Activated naive CD4-positive, alpha-beta T cell treated with anti-CD3 and anti-CD28 coated beads for 36 hours (primary cell): ENCODE data around the gene MAP4K5. TPM values are rescaled to one million over a fixed set of nuclear protein-coding genes. Genes with fewer than 3 reads are reported as not detected.
"Not testable (repeated sequence)": the region's sequence is repeated elsewhere in the genome, so short reads cannot be mapped to it uniquely, and the experiment has no call there.

ENCODE experiments used
- CTCF ChIA-PET: fragments of 350-600 bp; sonication (Branson Sonifier 250); formaldehyde crosslinking; loops from one replicate; lab custom pipeline; 2021; ENCODE audit warnings: antibody characterized with exemption; lab: Charles Lee
- DNase-seq: peaks from one replicate; pipeline ENCODE4 v3.0.0-alpha.2; 2020
- H3K27ac Mint-ChIP-seq: one replicate; pipeline ENCODE4 v1.8.0; 2021; ENCODE audit warnings: mild to moderate bottlenecking, mixed read lengths
- H3K27me3 Mint-ChIP-seq: one replicate; pipeline ENCODE4 v1.8.0; 2021; ENCODE audit warnings: low read depth, mixed read lengths
- H3K36me3 Mint-ChIP-seq: one replicate; pipeline ENCODE4 v1.8.0; 2021; ENCODE audit warnings: low read depth, mixed read lengths
- H3K4me1 Mint-ChIP-seq: one replicate; pipeline ENCODE4 v1.8.0; 2021; ENCODE audit warnings: low read depth, mixed read lengths
- H3K4me3 Mint-ChIP-seq: one replicate; pipeline ENCODE4 v1.8.0; 2021; ENCODE audit warnings: mild to moderate bottlenecking, moderate library complexity, mixed read lengths
- H3K9me3 Mint-ChIP-seq: one replicate; pipeline ENCODE4 v1.8.0; 2021; ENCODE audit warnings: mixed read lengths
- intact Hi-C: fragments of 100-400 bp; cut with micrococcal nuclease; formaldehyde crosslinking; loops from one replicate; pipeline ENCODE4 v1.15.1; 2023
- total RNA-seq, 2 experiments: library from RNA; stranded (reverse); gene quantifications; one replicate each; pipeline ENCODE4 v1.2.3, GENCODE V29; 2021

Gene MAP4K5
- total RNA-seq, 2 experiments from 2014 or later, result 10.2 to 11.2 TPM

- peak overlapping the region; percentile 89 for H3K27ac Mint-ChIP-seq
- H3K4me1 Mint-ChIP-seq, result peaks cover 53% of the 10 kb centered on the region
- CTCF ChIA-PET, result interaction anchor here (2.0 to 4.4 kb wide), 2 partner anchors 177 to 200 kb away, joined by 6 to 28 read pairs; no protein-coding TSS in a partner anchor
- intact Hi-C loops, result loop anchor here (1.0 to 5.0 kb wide), 16 partner anchors 68 to 1881 kb away; partner anchors contain the start of genes KLHDC2 and RPS29
- peak; percentile 87 for DNase-seq
- H3K9me3 Mint-ChIP-seq, result no peaks in the 10 kb centered on the region
- H3K27me3 Mint-ChIP-seq, result no peaks in the 10 kb centered on the region
- peaks cover 5% of the 10 kb centered on the region for H3K36me3 Mint-ChIP-seq
- no peak overlapping the region for H3K4me3 Mint-ChIP-seq
Observed at GRCh38 chr14:50520947-50521815, 11.2 kb downstream of the MAP4K5 start.

GRCh38 chr14:50516091-50516490 lies 16.3 kb downstream of the MAP4K5 start:
- H3K4me3 Mint-ChIP-seq, result no peak overlapping the region
- H3K9me3 Mint-ChIP-seq, result peaks cover 2% of the 10 kb centered on the region
- CTCF ChIA-PET, result interaction anchor here (0.6 kb wide), 1 partner anchor 114 kb away, joined by 3 read pairs; no protein-coding TSS in a partner anchor
- H3K27ac Mint-ChIP-seq, result no peak overlapping the region
- peaks cover 16% of the 10 kb centered on the region for H3K4me1 Mint-ChIP-seq
- DNase-seq, result no peak
- peaks cover 2% of the 10 kb centered on the region for H3K36me3 Mint-ChIP-seq
- H3K27me3 Mint-ChIP-seq, result no peaks in the 10 kb centered on the region
- intact Hi-C loops, result no loop called here

DNA sequence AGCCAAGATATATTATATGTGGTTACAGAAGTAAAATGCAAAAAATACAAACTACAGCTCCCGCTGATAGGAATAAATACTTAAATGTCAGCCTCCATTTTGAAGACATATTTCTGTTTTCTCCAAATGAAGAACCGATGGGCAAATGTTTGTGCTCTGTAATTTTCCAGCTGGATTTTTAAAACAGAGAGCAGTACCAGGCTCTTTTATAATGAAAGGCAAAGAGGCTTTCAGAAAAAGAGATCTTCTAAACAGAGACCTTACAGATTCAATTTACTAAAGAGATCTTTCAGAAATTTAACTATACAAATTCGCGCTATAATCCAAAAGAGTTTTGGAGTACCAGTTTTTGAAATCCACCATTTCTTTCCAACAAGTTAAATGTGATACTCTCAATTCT lies 19.9 kb downstream of the MAP4K5 start:
- CTCF ChIA-PET, result no interaction called here
- Mint-ChIP-seq H3K27me3 (no peaks in the 10 kb centered on the region), H3K4me3 (no peak overlapping the region), H3K27ac (no peak overlapping the region), H3K4me1 (peaks cover 18% of the 10 kb centered on the region), H3K9me3 (peaks cover 3% of the 10 kb centered on the region), H3K36me3 (peaks cover 4% of the 10 kb centered on the region)
- DNase-seq, result no peak
- intact Hi-C loops, result no loop called here

GRCh38 chr14:50510157-50510556 lies 22.2 kb downstream of the MAP4K5 start:
- H3K4me3 Mint-ChIP-seq, result no peak overlapping the region
- peaks cover 3% of the 10 kb centered on the region for H3K9me3 Mint-ChIP-seq
- DNase-seq, result no peak
- no peak overlapping the region for H3K27ac Mint-ChIP-seq
- H3K4me1 Mint-ChIP-seq, result peaks cover 23% of the 10 kb centered on the region
- no peaks in the 10 kb centered on the region for H3K27me3 Mint-ChIP-seq
- CTCF ChIA-PET, result no interaction called here
- H3K36me3 Mint-ChIP-seq, result peaks cover 4% of the 10 kb centered on the region
- intact Hi-C loops, result no loop called here

GRCh38 chr14:50507078-50507477 lies 25.3 kb downstream of the MAP4K5 start:
- DNase-seq, H3K27me3 Mint-ChIP-seq, H3K36me3 Mint-ChIP-seq, CTCF ChIA-PET, H3K9me3 Mint-ChIP-seq, H3K4me3 Mint-ChIP-seq, intact Hi-C loops, H3K27ac Mint-ChIP-seq: not testable (repeated sequence)
- peaks cover 21% of the 10 kb centered on the region for H3K4me1 Mint-ChIP-seq

- H3K9me3 Mint-ChIP-seq, result no peaks in the 10 kb centered on the region
- no peaks in the 10 kb centered on the region for H3K27me3 Mint-ChIP-seq
- H3K4me1 Mint-ChIP-seq, result peaks cover 2% of the 10 kb centered on the region
- H3K36me3 Mint-ChIP-seq, result peaks cover 14% of the 10 kb centered on the region
- intact Hi-C loops, result no loop called here
- H3K4me3 Mint-ChIP-seq, result no peak overlapping the region
- no peak for DNase-seq
- CTCF ChIA-PET, result no interaction called here
- H3K27ac Mint-ChIP-seq, result no peak overlapping the region
Observed at GRCh38 chr14:50501642-50502041, 30.7 kb downstream of the MAP4K5 start.

GRCh38 chr14:50497351-50497750 lies 35.0 kb downstream of the MAP4K5 start:
- DNase-seq, result no peak
- CTCF ChIA-PET, result no interaction called here
- Mint-ChIP-seq H3K4me3 (no peak overlapping the region), H3K36me3 (peaks cover 14% of the 10 kb centered on the region), H3K4me1 (peaks cover 3% of the 10 kb centered on the region), H3K27ac (no peak overlapping the region), H3K27me3 (no peaks in the 10 kb centered on the region), H3K9me3 (no peaks in the 10 kb centered on the region)
- intact Hi-C loops, result no loop called here

GRCh38 chr14:50489851-50490250 lies 42.5 kb downstream of the MAP4K5 start:
- no peak for DNase-seq
- intact Hi-C loops, result no loop called here
- H3K27ac Mint-ChIP-seq, result no peak overlapping the region
- H3K4me1 Mint-ChIP-seq, result no peaks in the 10 kb centered on the region
- H3K36me3 Mint-ChIP-seq, result no peaks in the 10 kb centered on the region
- no peaks in the 10 kb centered on the region for H3K27me3 Mint-ChIP-seq
- H3K4me3 Mint-ChIP-seq, result no peak overlapping the region
- no peaks in the 10 kb centered on the region for H3K9me3 Mint-ChIP-seq
- CTCF ChIA-PET, result interaction anchor here (0.6 kb wide), 1 partner anchor 49 kb away, joined by 3 read pairs; no protein-coding TSS in a partner anchor

DNA sequence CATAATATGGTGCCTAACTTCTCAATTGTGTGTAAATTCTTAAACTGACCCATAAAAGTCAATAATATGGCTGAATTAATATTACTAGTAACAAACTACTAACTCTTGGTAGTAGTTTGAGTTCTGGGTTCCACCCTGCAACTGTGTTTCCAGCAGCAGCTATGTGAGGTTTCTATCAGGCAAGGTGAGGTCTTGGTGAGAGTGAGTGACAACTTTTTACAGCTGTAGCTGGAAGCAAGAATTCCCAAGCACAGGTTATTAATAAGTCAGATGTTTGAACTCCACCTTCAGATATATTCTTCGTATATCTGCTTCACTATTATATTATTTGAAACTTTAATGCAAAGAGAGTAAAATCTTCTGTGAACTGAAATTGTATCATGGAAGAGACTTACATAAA lies 43.8 kb downstream of the MAP4K5 start:
- no peak for DNase-seq
- no peak overlapping the region for H3K27ac Mint-ChIP-seq
- H3K4me1 Mint-ChIP-seq, result no peaks in the 10 kb centered on the region
- H3K36me3 Mint-ChIP-seq, result no peaks in the 10 kb centered on the region
- H3K27me3 Mint-ChIP-seq, result no peaks in the 10 kb centered on the region
- intact Hi-C loops, result no loop called here
- CTCF ChIA-PET, result no interaction called here
- no peak overlapping the region for H3K4me3 Mint-ChIP-seq
- H3K9me3 Mint-ChIP-seq, result no peaks in the 10 kb centered on the region

- no peak overlapping the region for H3K4me3 Mint-ChIP-seq
- no peaks in the 10 kb centered on the region for H3K4me1 Mint-ChIP-seq
- H3K36me3 Mint-ChIP-seq, result peaks cover 26% of the 10 kb centered on the region
- no peaks in the 10 kb centered on the region for H3K27me3 Mint-ChIP-seq
- CTCF ChIA-PET, result no interaction called here
- DNase-seq, result no peak
- peaks cover 3% of the 10 kb centered on the region for H3K9me3 Mint-ChIP-seq
- intact Hi-C loops, result no loop called here
- no peak overlapping the region for H3K27ac Mint-ChIP-seq
Observed at GRCh38 chr14:50479041-50479440, 53.3 kb downstream of the MAP4K5 start.

- no peak overlapping the region for H3K4me3 Mint-ChIP-seq
- CTCF ChIA-PET, result no interaction called here
- H3K36me3 Mint-ChIP-seq, result peaks cover 32% of the 10 kb centered on the region
- intact Hi-C loops, result no loop called here
- DNase-seq, result no peak
- peaks cover 3% of the 10 kb centered on the region for H3K9me3 Mint-ChIP-seq
- H3K4me1 Mint-ChIP-seq, result no peaks in the 10 kb centered on the region
- H3K27ac Mint-ChIP-seq, result no peak overlapping the region
- H3K27me3 Mint-ChIP-seq, result no peaks in the 10 kb centered on the region
Observed at GRCh38 chr14:50477760-50478159, 54.6 kb downstream of the MAP4K5 start.

DNA sequence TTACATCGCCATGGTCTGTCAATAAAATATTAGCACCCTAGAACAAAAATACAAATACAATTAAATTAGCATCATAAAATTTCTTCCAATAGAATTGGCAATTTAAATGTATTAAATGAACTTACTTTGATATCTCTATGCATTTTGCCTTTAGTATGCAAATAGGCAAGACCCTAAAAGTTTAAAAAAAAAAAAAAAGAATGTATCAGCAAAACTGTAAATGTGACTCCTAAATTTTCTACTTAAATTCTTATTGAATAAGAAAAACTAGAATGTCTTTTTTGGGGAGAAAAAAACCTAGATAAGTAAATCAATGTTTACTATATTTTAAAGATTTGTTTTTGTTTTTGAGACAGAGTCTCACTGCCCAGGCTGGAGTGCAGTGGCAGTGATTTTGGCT lies 56.2 kb downstream of the MAP4K5 start:
- Mint-ChIP-seq H3K27ac (no peak overlapping the region), H3K9me3 (peaks cover 15% of the 10 kb centered on the region), H3K36me3 (peaks cover 45% of the 10 kb centered on the region), H3K27me3 (no peaks in the 10 kb centered on the region), H3K4me3 (no peak overlapping the region), H3K4me1 (no peaks in the 10 kb centered on the region)
- no peak for DNase-seq
- intact Hi-C loops, result no loop called here
- CTCF ChIA-PET, result no interaction called here

GRCh38 chr14:50475460-50475859 lies 56.9 kb downstream of the MAP4K5 start:
- H3K36me3 Mint-ChIP-seq, result peaks cover 51% of the 10 kb centered on the region
- H3K27me3 Mint-ChIP-seq, result no peaks in the 10 kb centered on the region
- no peaks in the 10 kb centered on the region for H3K4me1 Mint-ChIP-seq
- H3K27ac Mint-ChIP-seq, result no peak overlapping the region
- intact Hi-C loops, result no loop called here
- peaks cover 18% of the 10 kb centered on the region for H3K9me3 Mint-ChIP-seq
- no peak for DNase-seq
- CTCF ChIA-PET, result no interaction called here
- H3K4me3 Mint-ChIP-seq, result no peak overlapping the region
